A673 (cell line): ENCODE data around the gene PGGT1B.

Source experiments
- CTCF ChIP-seq: fragments of 300-800, 200-600 bp; sonication (generic); conservative IDR thresholded peaks from 2 replicates; pipeline ENCODE4 v1.5.1; 2017; ENCODE audit warnings: low read depth, mild to moderate bottlenecking, antibody characterized with exemption, low read length, moderate library complexity, mixed read lengths
- EZH2 ChIP-seq: fragments of 200-600 bp; sonication (generic); IDR thresholded peaks from 2 replicates; pipeline ENCODE4 v1.6.1; 2017; ENCODE audit warnings: borderline replicate concordance, low read depth, mild to moderate bottlenecking, mixed read lengths, antibody characterized with exemption, low read length; ENCODE audit not compliant: poor library complexity, severe bottlenecking

- no peak for TF ChIP-seq CTCF
- TF ChIP-seq EZH2 = no peak
These were observed 33.7 kb upstream of the PGGT1B start, which contains the start of gene CCDC112 for GRCh38 chr5:115296124-115297022.
